Mammary epithelial cell (primary cell): ENCODE data around the gene GNAT2.

Experiments
- CTCF ChIP-seq, 2 donors: IDR thresholded peaks in 1 of 2; conservative IDR thresholded peaks in 1 of 2; 2 replicates each; pipeline ENCODE4 v1.5.1; 2011 to 2012; ENCODE audit warnings: inconsistent platforms in 2 of 2, low read length in 2 of 2, mild to moderate bottlenecking in 2 of 2, control low read depth in 1 of 2, low read depth in 1 of 2; ENCODE audit not compliant: insufficient read depth in 1 of 2; ENCODE audit errors: extremely low read depth in 1 of 2
- EZH2 ChIP-seq: IDR thresholded peaks from 2 replicates; pipeline ENCODE4 v1.6.1; 2012; ENCODE audit warnings: low read length, inconsistent platforms, borderline replicate concordance

- TF ChIP-seq EZH2 (no peak), CTCF (conservative IDR thresholded peaks at IDR 0.05 in 1 of 2, IDR thresholded peaks at IDR 0.05 in 1 of 2; ENCODE audit: extremely low read depth in 1 of 2, insufficient read depth in 1 of 2, low read depth in 1 of 2, low read length in 2 of 2) (no peak)
Measured at GRCh38 chr1:109622895-109623294, 3.5 kb upstream of the GNAT2 start.
